ENCODE measurements around the gene NECAP2. TPM values are rescaled to one million over a fixed set of nuclear protein-coding genes. Genes with fewer than 3 reads are reported as not detected.

The NECAP2 gene
- total and polyA plus RNA-seq, 8 donors, result 69.5 to 84.1 (median 77.4) TPM

Other genes with a start within 250 kb of the NECAP2 start
- 10 to 100 TPM; 10.4 to 13.1 TPM for gene ARHGEF19, start 228.1 kb upstream of the NECAP2 start, total RNA-seq
- 10 to 100 TPM; 52.9 to 67.7 (median 59.6) TPM for gene ARHGEF19, start 228.1 kb upstream of the NECAP2 start, polyA plus RNA-seq (ENCODE audit: insufficient read length in 6 of 6)
- gene CPLANE2, start 203.5 kb upstream of the NECAP2 start, total RNA-seq, result 1 to 10 TPM; 5.6 to 8.9 TPM
- 1 to 10 TPM; 3.9 to 6.0 (median 4.9) TPM for gene CPLANE2, start 203.5 kb upstream of the NECAP2 start, polyA plus RNA-seq (ENCODE audit: insufficient read length in 6 of 6)
- 10 to 100 TPM; 18.8 to 19.5 TPM for gene FBXO42, start 88.2 kb upstream of the NECAP2 start, total RNA-seq
- gene FBXO42, start 88.2 kb upstream of the NECAP2 start, polyA plus RNA-seq (ENCODE audit: insufficient read length in 6 of 6), result 10 to 100 TPM; 20.3 to 22.4 (median 21.5) TPM
- gene SZRD1, start 73.5 kb upstream of the NECAP2 start, total RNA-seq, result 100 to 1,000 TPM; 114 to 134 TPM
- 10 to 100 TPM; 69.9 to 97.8 (median 89.6) TPM for gene SZRD1, start 73.5 kb upstream of the NECAP2 start, polyA plus RNA-seq (ENCODE audit: insufficient read length in 6 of 6)
- not detected for gene SPATA21, start 3.3 kb upstream of the NECAP2 start, total RNA-seq
- under 1 TPM; 0.14 to 0.46 (median 0.25) TPM for gene SPATA21, start 3.3 kb upstream of the NECAP2 start, polyA plus RNA-seq (ENCODE audit: insufficient read length in 6 of 6)
- 1,000 to 10,000 TPM; 2,748 to 3,444 TPM for gene RNU1-1, start 73.6 kb downstream of the NECAP2 start, total RNA-seq
- gene RNU1-1, start 73.6 kb downstream of the NECAP2 start, polyA plus RNA-seq (ENCODE audit: insufficient read length in 6 of 6), result 1 to 10 TPM; 1.5 to 9.4 (median 2.1) TPM
- gene NBPF1, start 172.8 kb downstream of the NECAP2 start, total RNA-seq, result 10 to 100 TPM; 35.2 to 40.1 TPM
- gene NBPF1, start 172.8 kb downstream of the NECAP2 start, polyA plus RNA-seq (ENCODE audit: insufficient read length in 6 of 6), result 100 to 1,000 TPM in 5 of 6 donors, 10 to 100 TPM in 1; 98.9 to 125 (median 109) TPM
- 1,000 to 10,000 TPM; 2,748 to 3,444 TPM for gene RNU1-3, start 226.2 kb downstream of the NECAP2 start, total RNA-seq
- 1 to 10 TPM; 1.5 to 9.4 (median 2.1) TPM for gene RNU1-3, start 226.2 kb downstream of the NECAP2 start, polyA plus RNA-seq (ENCODE audit: insufficient read length in 6 of 6)